NCI-H69 (cell line): ENCODE measurements around the gene TNNI3K.

Experiments
- DNase-seq: peaks from one replicate; lab custom pipeline; 2025; lab: John Stamatoyannopoulos, UW

Gene TNNI3K

DNA sequence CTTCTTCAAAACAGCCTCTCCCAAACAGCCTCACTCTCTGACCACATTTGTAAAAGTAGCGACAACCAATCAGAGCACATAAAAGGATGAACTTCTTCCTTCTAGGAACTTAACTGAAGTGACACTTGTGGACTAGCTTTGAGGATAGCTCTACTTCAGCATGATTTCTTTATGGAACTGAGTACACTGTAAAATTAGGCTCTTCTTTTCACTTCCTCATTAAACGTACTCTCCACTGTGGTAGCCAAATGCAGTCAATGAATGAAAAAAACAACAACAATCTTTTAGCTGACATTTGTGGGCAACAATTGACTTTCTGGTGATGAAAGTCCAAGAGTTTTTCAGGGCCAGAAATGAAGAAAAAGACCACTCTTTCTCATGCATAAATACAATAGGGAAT lies 267.7 kb downstream of the TNNI3K start:
- DNase-seq: no peak

DNA sequence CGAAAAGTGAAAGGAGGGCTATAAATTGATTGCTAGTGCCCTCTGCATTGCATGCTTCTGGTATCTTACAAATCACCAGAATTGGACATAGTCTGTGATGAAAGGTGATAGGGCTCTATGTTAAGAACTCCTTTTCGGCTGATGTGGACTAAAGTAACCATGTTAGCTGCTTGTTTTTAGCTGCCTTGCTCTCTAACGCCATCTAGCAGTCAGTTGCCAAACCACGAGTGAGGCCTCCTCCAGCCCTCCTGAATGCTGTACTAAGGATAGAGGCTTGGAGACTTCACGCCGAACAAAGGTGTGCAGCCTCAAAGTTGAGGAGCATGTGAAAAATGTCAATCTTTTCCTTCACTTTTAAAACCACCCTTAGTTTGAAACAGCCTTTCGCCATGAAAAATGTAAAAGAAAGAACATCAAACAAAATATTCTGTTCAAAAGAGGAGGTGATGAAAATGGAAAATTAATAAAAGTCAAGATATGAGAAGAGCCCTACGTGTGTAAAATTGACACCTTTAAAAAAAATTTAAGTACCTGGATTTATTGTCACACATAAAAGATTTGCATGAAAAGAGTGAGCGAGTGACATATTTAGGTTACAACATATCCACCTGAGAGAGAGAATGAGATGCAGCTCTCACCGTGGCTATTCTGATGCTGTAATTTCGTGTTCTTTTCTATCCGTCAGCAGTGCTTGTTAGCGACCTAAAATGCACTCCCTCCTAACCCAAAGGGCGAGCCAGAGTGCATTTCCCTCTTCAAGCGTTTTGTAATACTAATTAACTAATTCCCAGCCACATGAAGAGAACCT lies 269.1 kb downstream of the TNNI3K start:
- DNase-seq: peak; percentile 80

DNA sequence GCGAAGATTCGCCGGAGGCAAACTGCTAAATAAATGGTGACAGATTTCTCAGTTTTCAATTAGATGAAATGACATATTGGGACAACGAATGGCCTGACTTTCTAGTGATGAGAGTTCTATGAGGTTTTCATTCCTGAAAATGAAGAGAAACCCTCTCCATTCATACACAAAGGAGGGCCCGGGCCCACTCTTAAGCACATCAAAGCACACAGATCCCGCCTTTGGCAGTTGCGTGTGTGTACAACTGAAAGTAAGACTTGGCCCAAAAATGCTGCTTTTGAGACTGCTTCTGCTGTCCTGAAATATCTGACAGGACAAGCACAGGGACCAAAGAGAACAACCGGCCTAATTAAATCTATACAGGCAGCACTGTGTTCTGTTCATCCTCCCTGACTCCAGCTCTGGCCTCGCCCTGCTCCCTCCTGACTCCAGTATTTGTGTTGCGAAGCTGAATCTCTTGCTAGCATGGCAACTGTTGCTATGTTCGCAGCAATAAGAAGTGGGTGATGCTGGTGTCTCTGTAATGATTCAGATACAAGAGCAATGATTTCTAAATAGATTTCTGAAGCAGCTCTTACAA lies 269.8 kb downstream of the TNNI3K start:
- DNase-seq: peak; percentile 80

DNA sequence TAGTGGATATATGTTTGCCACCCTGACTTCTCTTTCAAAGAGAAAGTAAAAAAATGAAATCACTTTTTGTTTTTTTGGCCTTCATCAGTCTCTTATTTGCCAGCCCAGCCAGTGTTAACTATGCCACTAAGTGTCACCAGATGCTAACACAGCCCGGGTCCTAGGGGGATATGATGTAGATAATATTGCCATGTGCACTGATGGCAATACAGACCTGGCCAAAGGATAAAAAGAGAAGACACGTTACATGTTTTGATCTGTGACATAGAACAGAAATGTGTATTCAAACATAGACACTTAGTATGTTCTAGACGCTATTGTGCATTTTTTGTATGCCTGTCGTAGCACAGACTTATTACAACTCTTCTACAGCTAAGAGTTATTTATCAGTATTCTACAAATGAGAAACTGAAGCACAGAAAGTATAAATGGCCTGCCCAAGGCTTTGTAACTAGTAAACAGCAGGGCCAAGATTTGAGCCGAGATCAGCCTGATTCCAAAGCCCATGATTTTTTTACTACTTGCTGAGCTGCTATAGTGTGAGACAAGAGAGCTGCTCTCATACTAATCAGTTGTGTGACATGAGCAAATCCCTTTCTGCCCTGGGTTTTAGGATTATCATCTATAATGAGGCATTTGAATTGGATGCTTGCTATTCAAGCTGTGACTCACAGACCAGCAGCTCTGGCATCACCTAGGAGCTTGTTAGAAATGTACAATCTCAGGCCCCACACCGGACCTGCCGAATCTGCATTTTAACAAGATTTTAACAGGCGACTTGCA lies 270.9 kb downstream of the TNNI3K start:
- peak; percentile 30 for DNase-seq

DNA sequence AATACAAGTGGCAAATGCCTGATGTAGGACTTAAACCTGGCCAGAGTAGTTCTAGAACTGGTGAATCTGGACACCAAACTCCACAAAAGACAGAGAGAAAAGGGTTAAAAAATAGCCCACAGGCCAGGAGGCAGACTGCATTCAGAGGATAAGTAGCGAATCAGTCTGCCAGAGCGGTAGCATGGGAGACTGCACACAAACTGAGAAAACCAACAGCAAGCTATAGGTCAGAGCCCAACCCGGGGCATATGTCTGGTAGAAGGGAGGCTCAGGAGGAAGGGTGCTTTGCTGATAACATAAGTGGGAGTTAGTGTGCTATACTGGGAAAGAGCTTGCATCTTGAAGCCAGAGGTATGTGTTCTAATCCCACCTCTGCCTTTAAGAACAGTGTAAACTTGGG lies 273.3 kb downstream of the TNNI3K start:
- peak; percentile 67 for DNase-seq

DNA sequence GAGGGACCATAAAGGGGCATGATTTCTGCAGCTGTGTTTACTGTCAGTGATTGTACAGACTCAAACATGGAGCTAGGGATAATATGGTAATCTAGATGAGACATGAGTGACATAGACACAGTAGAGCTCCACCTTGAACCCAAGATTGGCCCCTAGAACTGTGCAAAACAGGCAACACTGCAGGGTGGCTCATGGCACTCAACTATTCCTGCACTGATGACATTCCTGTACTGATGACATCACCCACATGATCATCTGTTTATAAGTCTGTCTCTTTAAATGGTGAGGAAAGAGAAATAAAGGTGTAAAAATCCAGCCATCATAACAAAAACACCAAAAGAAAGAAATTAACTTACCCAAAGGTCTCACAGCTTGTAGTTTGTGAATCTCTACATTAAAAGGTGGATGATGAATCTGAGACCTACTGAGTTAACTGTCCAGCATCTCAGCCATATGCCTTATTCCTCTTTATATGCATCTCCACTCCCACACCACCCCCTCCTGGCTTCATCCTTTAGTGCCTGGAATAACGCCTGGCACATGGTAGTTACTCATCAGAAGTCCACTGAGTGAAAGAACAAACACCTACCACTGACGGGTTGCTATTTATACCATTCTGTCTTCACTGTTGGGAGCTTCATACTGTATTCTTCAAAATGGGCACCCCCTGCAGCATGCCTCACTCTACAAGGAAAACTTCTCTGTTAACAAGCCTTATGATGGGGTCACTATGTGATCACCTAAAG lies 277.2 kb downstream of the TNNI3K start, which contains the start of gene LRRC53:
Gene LRRC53, minus strand, starts transcription at position 442 of the 746 bp plus-strand sequence. CDS start 29,262 bp downstream, outside the sequence.
- peak; percentile 39 for DNase-seq

DNA sequence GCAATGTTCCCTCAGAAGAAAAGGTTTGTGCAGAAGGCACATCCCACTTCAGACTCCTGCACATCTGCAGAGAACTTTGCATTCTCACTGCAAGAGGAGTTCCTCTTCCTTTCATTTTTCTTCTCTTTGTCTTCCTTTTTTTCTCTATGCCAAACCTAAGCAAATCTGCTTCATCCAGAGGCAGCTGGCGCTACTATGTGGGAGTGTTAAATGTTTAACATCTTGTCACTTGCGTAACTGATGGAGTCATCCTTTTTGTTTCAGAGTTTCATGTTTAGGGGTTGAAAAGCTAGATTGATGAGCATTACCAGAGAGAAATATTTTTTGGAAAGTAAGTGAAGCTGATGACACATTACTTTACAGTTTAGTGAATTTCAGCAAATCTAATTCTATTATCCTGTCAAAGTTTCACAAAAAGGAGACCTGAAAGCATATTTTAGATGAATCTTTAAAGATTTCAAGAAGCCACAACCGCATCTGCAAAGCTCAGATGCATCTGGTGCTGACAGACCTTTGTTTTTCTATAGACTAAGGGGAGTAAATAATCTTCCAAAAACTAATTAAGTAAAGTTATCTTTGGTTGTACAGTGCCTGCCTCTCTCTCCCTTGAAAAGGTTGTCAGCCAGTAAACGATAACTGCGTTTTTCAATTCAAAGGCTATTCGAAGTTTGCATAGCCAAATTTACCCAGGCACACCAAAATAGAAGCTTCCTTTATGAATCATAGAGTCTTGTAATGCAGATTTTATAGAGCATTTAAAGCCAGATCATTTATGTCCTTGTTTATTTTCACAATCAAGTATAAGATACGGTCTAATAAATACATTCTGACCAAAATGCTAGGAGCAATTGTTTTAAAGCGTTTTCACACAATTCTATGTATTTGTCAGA lies 278.5 kb downstream of the TNNI3K start:
- DNase-seq: no peak

DNA sequence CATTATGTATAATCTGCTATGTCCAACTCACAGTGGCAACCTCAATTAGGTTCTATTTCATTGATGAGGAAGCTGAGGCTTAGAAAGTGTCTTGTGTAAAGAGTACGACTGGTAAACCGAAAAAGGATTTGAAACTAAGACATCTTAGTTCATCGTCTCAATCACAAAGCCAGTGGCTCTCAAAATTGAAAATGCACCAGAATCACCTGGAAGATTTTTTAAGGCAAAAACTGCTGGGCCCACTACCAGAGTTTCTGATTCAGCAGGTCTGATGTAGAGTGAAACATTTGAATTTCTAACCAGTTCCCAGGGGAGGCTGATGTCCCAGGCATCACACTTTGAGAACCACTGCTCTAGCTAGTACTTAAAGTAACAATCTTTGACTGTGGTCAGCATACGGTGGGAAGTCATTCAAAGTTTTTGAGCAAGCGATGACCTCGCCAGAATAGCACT lies 282.4 kb downstream of the TNNI3K start:
- DNase-seq: no peak

DNA sequence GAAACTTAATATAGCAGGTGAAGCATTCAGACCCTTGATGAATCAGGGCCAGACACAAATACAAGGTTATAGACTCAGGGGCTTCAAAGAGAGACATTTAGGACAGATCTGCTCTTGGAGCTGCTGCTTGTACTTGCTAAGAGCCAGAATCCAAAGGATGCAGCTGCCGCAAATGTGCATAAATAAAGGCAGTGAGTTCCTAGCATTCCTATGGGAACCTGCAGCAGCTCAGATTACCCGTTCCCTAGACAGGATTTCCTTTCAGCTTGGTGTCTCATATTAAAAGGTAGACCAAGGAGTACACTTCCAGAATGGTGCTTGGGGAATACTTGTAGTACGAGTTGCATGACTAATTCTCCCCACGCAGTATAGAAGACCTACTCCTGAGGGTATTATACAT lies 287.0 kb downstream of the TNNI3K start:
- DNase-seq: peak; percentile 68

DNA sequence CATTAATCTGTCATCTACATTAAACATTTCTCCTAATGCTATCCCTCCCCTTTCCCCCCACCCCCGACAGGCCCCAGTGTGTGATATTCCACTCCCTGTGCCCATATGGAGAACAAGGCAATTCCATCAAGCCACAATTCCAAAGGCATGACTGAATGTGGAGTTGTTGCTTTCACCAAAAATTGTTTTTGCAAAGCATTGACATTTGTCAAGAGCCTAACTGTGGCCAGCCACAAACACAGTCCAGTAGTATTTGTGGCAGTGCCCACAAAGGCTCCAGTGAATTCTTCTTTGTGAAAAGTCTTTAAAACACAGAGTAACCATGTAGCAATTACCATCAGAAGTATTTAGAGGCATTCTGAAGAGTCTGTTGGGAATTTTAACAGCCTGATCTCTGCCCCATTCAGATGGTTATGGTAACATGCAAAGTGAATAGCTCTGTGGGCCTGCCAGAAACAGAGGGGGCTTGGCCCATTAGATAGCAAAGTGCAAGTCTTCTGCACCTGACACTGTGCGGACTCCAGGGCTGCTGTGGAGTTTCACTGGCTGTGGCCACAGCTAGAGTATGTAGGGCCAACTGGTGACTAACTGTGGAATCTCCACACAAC lies 288.8 kb downstream of the TNNI3K start:
- no peak for DNase-seq

DNA sequence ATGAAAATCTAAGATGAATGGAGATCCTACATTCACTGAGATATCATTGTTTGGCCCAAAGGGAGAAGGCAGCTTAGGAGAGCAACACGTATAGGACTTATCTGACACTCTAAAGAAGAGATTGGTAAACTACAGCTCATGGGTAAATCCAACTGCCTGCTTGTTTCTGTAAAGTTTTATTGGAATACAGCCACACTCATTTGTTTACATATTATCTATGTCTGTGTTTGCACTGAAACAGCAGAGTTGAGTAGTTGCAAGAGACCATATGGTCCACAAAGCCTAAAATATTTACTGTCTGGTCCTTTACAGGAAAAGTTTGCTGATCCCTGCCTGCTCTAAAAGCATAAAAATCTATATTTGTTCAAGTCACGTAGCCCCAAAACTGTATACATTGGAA lies 291.5 kb downstream of the TNNI3K start:
- DNase-seq: peak; percentile 80

DNA sequence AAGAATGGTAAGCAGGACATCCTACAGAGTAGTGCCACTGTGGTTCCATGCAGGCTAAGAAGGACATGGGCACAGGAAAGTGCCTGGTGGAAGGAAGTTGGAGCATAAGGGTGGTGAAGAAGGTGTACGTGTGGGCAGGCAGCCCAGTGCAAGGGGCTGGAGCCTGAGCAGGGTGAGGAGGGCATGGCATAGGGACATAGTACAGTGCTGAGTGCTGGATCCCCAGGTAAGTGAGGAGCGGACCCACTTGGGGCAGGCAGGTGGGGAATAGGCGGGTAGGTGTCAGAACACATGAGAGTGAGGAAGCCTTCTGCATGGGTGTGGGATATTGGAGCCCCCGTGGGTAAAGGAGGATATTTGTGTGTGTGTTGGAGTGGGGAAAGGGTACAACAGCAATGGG lies 292.9 kb downstream of the TNNI3K start:
- DNase-seq: no peak

DNA sequence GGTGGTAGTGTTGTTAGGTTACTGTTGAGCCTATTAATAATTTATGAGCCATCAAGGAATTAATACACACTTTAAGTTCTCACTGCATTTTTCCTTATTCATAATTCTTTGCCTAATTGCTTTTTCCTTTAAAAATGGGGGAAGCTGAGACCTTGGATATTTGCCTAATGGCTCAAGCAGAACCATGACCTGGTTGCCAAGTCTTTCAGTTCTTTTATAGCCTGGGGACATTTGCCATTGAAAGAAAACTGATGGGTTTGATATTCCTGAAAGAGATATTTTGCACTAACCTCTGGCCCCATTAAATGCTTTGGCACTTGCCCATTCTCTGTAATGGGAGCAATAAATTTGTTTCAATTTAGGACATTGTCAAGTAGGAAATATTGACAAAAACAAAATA lies 295.7 kb downstream of the TNNI3K start:
- peak; percentile 95 for DNase-seq

DNA sequence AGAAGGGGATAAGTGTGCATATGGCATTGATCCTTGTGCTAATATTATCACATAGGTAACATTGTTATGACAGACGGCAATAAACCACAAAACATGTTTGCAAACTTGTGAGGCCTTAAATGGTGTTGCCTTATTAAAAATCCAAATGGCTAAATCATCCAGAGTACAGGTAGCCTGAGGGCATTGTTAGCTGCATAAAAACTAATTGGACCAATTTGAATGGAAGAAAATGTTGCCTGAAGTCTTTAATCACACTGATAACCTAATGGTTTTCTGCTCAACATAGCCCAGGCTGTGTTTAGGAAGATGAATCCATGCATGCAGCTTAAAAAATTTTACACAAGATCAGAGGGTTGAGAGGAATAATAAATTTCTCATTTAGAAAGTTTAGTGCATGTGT lies 296.6 kb downstream of the TNNI3K start:
- peak; percentile 95 for DNase-seq

DNA sequence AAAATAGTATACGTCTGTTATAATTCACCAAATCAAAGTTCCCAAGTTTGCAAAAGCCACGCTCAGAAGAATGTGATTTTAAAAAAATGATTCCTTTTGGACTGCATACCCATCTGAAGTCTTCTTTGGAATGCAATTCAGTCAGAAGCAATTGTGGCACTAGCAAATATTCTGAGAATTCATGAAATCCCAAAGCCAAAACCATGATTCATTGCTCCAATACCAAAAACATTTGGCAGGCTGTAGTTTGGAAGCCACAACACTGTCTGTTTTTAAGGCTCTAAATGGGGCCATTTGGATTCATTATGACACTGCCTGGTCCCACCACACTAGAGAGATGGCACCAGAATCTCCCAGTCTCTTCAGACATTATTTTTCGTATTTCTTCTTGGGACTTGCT lies 299.1 kb downstream of the TNNI3K start:
- DNase-seq: no peak

DNA sequence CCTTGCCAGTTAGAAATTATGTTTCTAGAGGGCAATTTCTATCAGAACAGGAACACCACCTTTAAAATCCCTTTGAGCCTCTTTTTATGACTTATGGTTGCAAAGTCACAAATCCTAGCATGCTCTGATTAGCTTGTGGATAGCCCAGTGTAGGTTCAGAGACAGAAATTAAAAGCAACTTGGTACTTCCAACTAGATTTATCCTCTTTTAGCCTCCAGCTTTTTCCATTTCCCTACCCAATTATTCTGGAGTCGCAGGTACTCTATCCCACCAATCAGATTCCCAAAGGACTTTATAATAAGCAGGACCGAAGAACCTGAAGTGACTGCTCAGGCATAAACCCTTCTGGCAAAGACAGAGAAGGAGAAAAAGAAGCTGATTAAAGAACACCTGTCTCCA lies 310.6 kb downstream of the TNNI3K start:
- no peak for DNase-seq

DNA sequence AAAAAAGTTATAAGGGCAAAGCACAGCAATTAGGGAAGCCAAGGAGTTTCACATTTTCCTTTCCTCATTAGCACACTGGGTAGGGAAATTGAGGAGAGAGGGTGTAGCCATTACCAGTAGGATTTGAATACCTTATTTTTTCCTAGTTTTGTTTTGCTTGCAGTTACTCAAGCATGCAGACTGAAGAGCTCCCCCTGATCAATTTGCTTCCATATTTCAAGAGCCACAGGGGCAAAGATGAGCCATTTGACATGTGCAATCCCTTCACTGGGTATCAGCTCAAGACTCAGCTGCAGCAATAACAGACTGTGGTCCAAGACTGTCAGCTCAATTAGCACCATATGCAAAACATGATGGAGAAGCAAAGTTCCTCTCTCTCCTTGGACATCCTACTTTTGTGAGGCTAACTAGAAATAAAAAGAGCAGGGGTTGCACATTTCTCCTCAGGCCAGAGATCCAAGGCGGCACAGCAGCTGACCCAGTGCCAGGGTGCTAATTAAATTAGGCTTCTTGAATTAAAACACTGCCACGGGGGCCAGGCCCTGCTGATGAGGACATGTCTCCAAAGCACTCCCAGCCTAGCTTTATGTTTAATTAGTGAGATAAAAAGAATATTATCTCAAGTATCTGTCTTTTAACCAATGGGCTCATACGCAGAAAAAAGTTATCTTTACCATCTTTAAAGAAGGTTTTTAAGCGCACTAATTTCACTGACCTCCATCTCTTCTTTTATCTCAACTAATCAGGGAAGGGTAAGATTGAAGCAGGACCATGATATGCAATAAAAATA lies 314.0 kb downstream of the TNNI3K start:
- no peak for DNase-seq

DNA sequence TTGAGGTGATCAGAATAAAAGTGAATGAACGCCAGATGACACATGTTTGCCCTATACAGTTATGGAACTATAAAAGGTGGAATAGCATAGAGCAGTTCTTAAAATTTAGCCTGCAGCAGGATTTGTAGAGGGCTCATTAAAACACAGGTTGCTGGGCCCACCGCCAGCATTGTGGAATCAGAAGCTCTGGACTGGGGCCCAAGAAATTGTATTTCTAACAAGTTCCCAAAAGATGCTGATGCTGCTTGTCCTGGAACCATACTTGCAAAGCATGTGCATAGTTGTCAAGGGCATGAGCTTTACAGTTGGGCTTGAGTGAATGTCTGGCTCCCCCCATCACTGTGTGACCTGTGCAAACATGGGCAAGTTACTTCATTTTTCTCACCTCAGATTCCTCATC lies 314.7 kb downstream of the TNNI3K start:
- peak; percentile 31 for DNase-seq

DNA sequence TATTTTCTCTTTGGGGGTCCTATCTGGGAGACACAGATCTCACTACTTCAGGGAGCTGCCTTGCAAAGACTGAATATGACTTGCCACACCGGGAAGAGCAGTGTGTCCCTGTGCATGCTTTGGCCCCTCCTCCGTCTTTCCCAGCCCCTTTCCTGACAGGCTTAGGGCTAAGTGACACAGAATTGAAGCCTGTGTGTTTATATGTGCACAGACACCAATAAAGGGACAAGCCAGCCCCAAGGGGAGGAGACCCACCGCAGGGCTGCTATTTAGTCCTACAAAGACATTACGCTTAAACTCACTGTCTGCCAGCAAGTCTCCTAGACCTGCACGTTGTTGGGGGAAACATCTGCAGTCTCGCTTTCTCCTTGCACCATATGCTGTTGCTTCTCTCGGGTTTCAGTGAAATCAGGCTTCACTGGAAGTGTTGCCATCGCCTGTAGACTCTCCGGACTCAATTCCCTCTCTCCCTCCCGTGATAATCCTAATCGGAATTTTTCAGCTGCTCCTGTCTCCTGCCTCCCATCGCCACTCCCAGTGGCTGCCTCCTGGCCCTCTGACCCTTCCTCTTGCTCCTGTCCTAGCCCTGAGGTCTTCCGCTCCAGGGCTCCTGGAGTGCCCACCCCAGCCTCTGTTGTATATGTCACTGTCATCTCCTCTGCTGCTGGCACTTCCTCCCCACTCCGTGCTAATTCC lies 335.8 kb downstream of the TNNI3K start:
- peak; percentile 87 for DNase-seq
